AG04450 (cell line): ENCODE measurements around the gene PAX5. TPM values are rescaled to one million over a fixed set of nuclear protein-coding genes. Genes with fewer than 3 reads are reported as not detected.

Experiments used
- CTCF ChIA-PET: fragments of 300-600, 350-600 bp; formaldehyde crosslinking; extraction: SDS; loops from one replicate; lab custom pipeline; 2022; ENCODE audit warnings: antibody characterized with exemption, inconsistent platforms; lab: Charles Lee
- POLR2A ChIA-PET: fragments of 350-600 bp; formaldehyde crosslinking; extraction: SDS; loops from one replicate; lab custom pipeline; 2021; ENCODE audit warnings: antibody characterized with exemption, inconsistent platforms; lab: Yijun Ruan, JAX
- DNase-seq: peaks from one replicate; pipeline ENCODE4 v3.0.0-alpha.2; 2011; ENCODE audit warnings: low read depth, low spot score
- H3K27ac ChIP-seq: one replicate; pipeline ENCODE4 v1.5.1; 2012; ENCODE audit warnings: low read depth, low read length, control low read depth
- H3K27me3 ChIP-seq: one replicate; pipeline ENCODE4 v1.6.0; 2012; ENCODE audit warnings: low read length; ENCODE audit not compliant: control insufficient read depth, insufficient read depth
- H3K4me3 ChIP-seq: 2 replicates; pipeline ENCODE4 v1.5.1; 2011; ENCODE audit warnings: mild to moderate bottlenecking, low read depth, low read length, control low read depth
- H3K9me3 ChIP-seq: 2 replicates; pipeline ENCODE4 v1.5.1; 2012; ENCODE audit warnings: low read length; ENCODE audit not compliant: control insufficient read depth, insufficient read depth
- polyA plus RNA-seq: library from polyadenylated mRNA; depleted of rRNA; stranded (reverse); fragments of >200 nt; gene quantifications from 2 replicates; pipeline ENCODE4 v1.2.3, GENCODE V29; 2011
- TF ChIP-seq, protein P1 (sequence below): IDR thresholded peaks from 2 replicates; pipeline ENCODE4 v1.5.1; 2011; ENCODE audit warnings: low read depth, low read length, control low read depth, inconsistent platforms

PAX5 gene
- polyA plus RNA-seq, 1 experiment = not detected

DNA sequence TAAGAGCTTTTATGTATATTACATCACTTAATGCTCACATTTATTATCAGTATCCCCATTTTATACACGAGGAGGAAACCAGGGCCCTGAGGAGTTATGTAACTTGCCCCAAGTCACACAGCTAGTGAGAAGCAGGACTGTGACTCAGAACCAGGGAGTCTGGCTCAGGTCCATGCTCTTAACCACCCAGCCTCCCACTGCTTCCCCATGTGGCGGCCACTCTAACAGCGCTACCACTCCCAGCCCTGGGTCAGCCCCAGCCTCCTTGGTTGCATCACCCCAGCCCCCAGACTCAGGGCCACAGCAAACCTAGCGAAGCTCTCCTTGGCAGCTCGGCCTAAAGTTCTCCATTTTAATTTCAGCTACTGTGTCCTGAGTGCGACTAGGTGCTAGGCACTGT is 159.1 kb downstream of the PAX5 start:
- Histone ChIP-seq H3K9me3 (no peaks in the 10 kb centered on the region), H3K27ac (no peak overlapping the region), H3K27me3 (peaks cover 22% of the 10 kb centered on the region), H3K4me3 (no peak overlapping the region)
- POLR2A ChIA-PET = no interaction called here
- DNase-seq = no peak
- CTCF ChIA-PET = interaction anchor here (1.0 to 3.7 kb wide), 4 partner anchors 10 to 387 kb away, joined by 3 to 26 read pairs (median 5); no protein-coding TSS in a partner anchor
- TF ChIP-seq, protein P1, sequence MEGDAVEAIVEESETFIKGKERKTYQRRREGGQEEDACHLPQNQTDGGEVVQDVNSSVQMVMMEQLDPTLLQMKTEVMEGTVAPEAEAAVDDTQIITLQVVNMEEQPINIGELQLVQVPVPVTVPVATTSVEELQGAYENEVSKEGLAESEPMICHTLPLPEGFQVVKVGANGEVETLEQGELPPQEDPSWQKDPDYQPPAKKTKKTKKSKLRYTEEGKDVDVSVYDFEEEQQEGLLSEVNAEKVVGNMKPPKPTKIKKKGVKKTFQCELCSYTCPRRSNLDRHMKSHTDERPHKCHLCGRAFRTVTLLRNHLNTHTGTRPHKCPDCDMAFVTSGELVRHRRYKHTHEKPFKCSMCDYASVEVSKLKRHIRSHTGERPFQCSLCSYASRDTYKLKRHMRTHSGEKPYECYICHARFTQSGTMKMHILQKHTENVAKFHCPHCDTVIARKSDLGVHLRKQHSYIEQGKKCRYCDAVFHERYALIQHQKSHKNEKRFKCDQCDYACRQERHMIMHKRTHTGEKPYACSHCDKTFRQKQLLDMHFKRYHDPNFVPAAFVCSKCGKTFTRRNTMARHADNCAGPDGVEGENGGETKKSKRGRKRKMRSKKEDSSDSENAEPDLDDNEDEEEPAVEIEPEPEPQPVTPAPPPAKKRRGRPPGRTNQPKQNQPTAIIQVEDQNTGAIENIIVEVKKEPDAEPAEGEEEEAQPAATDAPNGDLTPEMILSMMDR = no peak

DNA sequence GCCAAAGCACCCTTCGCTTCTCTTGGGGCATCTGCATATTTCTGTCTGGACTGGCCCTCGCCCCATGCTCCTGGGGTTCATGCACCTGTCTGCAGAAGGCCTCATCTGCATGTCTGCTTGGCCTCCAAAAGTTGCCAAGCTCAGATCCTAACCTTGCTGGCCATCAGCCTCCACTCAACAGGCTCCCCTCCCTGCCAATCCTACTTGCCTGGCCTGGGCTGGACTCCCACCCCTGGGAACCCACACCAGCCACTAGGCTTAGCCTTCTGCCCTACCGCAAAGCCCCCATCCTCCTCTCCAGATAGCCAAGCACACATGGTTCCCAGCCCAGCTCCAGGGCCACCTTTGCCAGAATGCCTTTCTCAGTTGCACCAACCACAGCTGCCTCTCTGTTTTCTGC is 159.8 kb downstream of the PAX5 start:
- DNase-seq = no peak
- H3K27me3 ChIP-seq = peaks cover 20% of the 10 kb centered on the region
- TF ChIP-seq, protein P1 = no peak
- CTCF ChIA-PET = interaction anchor here (1.0 to 3.7 kb wide), 9 partner anchors 9 to 541 kb away, joined by 3 to 26 read pairs (median 6); no protein-coding TSS in a partner anchor
- H3K9me3 ChIP-seq = no peaks in the 10 kb centered on the region
- H3K27ac ChIP-seq = no peak overlapping the region
- H3K4me3 ChIP-seq = no peak overlapping the region
- POLR2A ChIA-PET = no interaction called here

DNA sequence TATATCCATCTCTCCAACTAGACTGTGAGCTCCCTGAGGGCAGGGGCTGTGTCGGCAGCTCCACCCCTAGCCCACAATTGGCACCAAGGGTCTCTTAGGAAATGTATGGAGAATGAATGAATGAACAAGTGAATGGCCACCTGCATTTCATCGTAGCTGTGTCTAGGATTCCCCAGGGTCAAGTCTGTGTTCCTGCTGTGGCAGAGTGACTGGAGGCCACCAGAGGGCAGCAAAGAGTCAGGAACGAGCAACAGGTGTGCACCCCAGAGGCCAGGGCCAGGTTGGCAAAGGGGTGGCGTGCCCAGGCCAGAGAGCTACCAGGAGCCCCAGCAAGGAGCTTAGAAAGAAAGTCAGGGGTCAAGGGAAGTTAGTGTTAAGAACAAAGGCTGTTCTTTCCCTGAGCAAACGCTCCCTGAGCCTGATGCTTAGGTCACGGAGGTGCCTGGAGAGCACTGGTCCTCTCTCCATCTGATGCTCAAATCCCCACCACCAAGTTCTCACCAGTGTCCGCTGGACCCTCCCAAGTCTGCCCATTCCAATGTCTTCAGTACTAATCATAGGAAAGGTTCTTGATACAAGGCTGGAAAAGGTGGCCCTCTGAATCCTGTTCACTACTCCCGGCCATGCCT is 160.7 kb downstream of the PAX5 start:
- Histone ChIP-seq H3K27ac (no peak overlapping the region), H3K27me3 (peaks cover 21% of the 10 kb centered on the region), H3K9me3 (no peaks in the 10 kb centered on the region), H3K4me3 (no peak overlapping the region)
- POLR2A ChIA-PET = no interaction called here
- TF ChIP-seq, protein P1 = peak; percentile 88
- CTCF ChIA-PET = interaction anchor here (0.5 to 3.7 kb wide), 33 partner anchors 9 to 1380 kb away, joined by 3 to 26 read pairs (median 4); no protein-coding TSS in a partner anchor
- no peak for DNase-seq

DNA sequence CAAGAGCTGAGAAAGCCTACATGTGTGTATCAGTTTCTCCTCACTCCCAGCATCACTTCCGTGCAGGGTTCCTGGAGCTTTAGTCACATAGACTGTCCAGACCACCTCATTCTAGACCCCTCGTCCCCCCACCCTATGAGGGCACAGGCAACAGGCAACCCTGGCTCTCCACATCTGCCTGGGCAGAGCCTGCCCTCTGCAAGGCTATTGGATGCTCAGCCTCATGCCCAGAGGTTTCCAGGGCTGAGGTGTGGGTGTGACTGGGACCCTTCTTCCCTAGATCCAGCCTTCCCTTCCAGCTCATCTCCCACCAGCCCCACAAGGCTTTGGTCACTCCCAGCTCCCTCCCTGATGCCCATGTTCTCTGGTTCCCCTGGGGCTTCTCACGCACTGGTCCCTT is 161.4 kb downstream of the PAX5 start:
- ChIA-PET POLR2A (no interaction called here), CTCF (interaction anchor here (0.5 to 3.7 kb wide), 29 partner anchors 8 to 1381 kb away, joined by 3 to 26 read pairs (median 5); no protein-coding TSS in a partner anchor)
- H3K27ac ChIP-seq = no peak overlapping the region
- no peak for DNase-seq
- TF ChIP-seq, protein P1 = no peak
- no peaks in the 10 kb centered on the region for H3K9me3 ChIP-seq
- no peak overlapping the region for H3K4me3 ChIP-seq
- peaks cover 22% of the 10 kb centered on the region for H3K27me3 ChIP-seq

DNA sequence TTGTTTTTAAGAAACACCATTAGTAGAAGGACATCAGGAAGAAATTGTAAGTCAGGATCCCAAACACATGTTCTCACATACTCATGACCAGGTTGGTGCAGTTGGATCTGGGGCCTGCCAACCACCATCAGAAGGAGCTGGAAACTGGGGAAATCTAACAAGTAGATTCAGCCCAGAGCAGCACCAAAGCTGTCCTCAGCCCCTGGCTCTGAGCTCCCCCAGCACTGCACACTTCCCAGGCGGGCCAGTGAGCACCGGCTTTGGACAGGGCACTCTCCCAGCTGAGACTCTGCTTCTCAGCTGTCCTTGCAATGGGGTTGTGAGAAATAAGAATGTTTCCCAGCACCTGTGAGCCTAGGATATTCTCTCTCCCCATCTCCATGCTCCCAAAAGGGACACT is 162.5 kb downstream of the PAX5 start:
- ChIA-PET POLR2A (interaction anchor here (0.7 kb wide), 1 partner anchor 452 kb away, joined by 3 read pairs; no protein-coding TSS in a partner anchor), CTCF (interaction anchor here (1.5 to 3.7 kb wide), 2 partner anchors 10 to 209 kb away, joined by 3 to 26 read pairs; no protein-coding TSS in a partner anchor)
- DNase-seq = no peak
- TF ChIP-seq, protein P1 = no peak
- H3K27ac ChIP-seq = no peak overlapping the region
- H3K4me3 ChIP-seq = no peak overlapping the region
- H3K9me3 ChIP-seq = no peaks in the 10 kb centered on the region
- peaks cover 26% of the 10 kb centered on the region for H3K27me3 ChIP-seq
